NCI-H774 (cell line): ENCODE measurements around the gene COPE.
"Not testable (repeated sequence)": the region's sequence is repeated elsewhere in the genome, so short reads cannot be mapped to it uniquely, and the experiment has no call there.

Source experiments
- DNase-seq: peaks from one replicate; lab custom pipeline; 2025; lab: John Stamatoyannopoulos, UW

COPE gene

DNA sequence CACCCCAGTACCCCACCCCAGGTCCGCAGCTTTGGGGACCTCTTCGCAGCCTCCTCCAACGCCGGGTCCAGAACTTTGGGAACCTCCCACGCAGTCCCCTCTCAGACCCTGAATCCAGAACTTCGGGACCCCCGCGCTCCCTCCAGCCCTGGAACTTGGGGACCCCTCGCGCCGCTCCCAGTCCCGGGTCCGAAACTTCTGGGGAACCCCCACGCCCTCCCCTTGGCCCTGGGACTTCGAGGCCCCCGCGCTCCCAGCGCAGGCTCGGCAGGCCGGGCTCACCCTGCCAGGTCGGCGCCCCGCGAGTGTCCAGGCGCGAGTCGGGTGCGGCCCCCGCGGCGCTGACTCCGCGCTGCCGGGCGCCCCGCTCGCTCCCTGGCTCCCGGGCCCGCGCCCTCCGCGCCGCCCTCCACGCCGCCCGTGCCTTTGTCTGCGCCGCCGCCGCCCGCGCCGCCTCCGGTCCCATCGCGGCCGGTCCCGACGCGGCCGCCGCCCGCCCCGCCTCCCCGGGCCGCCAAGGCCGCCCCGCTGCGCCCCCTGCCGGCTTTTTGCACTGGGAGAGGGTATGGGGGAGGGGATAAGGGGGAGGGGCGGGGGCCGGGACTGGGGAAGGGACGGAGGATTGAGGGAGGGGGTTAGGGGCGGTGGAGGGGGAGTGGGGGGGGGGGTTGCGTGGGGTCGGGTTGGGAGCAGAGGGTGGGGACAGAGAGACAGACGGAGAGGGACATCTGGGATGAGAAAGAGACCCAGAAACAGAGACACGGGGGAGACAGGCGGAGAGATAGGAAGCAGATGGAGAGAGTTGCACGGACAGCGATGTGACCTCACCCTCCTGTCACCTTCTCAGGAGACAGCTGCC lies 21.8 kb upstream of the COPE start, which contains the start of gene HOMER3:
HOMER3 (minus strand) TSS at position 449 of the 859 bp plus-strand sequence. CDS start 2,235 bp downstream, outside the sequence.
- peak; percentile 26 for DNase-seq

DNA sequence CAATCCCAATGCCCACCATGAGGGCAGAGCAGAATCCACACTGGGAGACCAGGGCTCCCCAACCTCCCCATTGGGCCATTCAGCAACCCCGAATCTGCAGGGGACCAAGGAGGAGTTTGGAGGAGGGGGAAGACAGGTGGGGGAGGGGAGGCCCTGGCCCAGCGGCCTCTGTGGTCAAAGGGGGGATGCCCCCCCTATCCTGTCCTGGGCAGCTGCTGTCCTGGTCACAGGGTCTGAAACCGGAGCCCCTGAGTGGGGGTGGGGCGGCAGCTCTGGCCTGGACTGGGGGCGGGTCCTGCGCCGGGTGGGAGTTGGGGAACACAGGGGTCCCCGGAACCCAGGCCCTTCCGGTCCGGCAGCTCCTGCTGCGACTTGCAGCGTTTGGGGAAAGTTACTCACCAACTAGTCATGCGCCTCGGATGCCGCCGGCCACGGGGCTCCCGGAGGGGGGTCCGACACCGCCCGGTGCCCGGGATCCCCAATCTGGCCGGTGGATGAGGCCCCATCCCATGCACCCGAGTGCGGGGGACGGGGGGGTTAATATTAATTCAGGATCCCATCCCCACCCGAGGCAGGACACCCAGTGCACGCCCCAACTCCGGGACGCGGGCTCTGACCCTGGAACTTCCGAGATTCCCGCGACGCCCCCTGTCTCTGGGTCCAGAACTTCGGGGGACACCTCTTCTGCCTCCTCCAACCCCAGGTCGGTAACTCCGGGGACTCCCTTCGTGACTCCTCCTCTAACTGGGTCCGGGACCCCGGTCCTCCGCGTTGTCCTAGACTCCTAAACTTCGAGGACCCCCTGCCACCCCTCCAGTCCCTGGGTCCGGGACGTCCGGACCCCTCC lies 21.0 kb upstream of the COPE start:
- no peak for DNase-seq

DNA sequence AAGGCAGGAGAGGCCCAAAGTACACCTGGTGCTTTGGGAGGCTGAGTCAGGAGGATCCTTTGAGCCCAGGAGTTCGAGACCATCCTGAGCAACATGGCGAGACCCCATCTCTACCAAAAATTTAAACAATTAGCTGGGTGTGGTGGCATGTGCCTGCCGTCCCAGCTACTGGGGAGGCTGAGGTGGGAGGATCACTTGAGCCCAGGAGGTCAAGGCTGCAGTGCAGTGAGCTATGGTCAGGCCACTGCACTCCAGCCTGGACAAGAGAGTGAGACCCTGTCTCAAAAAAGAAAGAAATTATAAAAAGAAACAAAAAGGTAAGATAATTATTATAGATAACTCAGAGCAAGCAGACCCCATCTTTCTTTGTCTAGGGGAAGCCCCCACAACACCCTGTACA lies 20.0 kb upstream of the COPE start:
- DNase-seq: no peak

DNA sequence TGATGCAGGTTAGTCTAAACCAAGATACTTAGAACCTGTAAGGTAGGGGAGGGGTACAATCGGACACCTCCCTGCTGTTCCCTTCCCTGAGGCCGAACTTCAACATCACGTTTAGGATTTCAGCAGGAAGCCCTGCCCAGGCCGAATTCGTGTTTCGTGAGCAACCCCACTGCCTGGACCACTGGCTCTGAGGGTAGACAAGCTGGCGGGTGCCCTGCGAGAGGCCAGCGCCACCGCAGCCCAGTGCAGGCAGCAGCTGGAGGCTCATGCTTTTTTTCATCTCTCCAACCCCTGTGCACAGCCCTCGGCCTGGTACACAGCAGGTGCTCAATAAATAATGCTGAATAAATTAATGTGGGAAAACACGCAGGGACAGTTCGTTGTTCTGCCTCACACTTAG lies 14.1 kb upstream of the COPE start:
- no peak for DNase-seq

DNA sequence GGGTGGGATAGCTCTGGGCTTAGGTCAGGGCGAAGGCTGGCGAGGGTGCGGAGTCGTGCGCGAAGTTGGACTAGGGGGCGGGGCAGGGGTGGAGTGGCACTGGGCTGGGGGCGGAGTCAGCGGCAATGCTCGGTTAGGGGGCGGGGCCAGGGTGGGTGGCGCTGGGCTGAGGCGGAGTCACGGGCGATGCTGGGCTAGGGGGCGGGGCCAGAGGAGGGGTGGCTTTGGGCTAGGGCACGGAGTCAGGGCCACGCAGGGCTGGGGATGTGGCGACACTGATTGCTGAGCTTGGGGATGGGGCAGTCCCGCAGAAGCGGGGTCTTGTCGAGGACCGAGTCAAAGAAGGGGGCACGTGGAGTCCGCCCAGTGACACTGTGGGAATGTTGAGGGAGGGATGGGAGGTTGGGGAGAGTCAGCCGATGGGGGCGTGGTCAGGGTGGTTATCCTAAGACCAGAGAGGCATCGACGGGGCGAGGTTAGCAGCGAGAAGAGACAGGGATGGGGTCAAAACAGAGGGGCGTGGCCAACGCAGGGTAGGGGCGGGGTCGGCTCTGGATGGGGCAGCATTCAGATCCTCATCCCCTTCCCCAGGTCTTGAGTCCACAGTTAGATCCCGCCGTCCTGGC lies 13.1 kb upstream of the COPE start:
- DNase-seq: no peak

DNA sequence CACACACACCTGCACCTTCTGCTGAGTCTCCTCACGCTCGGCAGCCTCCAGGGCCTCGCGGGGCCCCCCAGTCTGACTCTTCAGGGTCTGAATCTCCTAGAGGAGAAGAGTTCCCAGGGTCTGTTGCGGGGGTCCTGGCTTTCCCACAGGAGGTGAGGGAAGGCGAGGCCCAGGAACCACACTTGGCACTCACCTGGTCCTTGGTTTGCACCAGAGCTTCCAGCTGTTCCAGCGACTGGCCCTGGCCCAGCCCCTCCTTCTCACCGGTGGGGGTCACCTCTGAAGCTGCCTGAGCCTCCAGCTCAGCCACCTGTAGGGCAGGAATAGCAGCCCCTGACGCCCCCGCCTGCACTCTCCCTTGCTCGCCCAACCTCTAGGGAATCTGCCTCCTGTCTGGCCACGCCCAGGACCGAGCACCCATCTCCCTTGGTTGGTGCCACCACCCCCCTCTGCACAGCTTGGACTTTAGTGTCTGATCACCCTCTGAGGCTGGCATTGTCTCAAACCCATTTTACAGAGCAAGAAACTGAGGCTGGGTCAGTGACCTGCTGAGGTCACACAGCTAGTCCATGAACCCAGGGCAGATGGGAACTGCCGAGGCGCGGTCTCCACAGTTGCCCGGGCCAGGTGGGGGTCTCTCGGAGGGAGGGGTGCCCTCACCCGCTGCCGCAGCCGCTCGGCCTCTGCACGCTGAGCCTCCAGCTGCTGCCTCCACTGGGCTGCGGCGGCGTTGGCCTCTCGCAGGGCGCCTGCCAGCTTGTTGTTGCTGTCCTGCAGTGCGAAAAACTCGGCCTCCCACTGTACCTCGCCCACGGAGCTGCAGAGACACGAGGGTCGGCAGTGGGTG lies 12.4 kb upstream of the COPE start:
- DNase-seq: no peak

DNA sequence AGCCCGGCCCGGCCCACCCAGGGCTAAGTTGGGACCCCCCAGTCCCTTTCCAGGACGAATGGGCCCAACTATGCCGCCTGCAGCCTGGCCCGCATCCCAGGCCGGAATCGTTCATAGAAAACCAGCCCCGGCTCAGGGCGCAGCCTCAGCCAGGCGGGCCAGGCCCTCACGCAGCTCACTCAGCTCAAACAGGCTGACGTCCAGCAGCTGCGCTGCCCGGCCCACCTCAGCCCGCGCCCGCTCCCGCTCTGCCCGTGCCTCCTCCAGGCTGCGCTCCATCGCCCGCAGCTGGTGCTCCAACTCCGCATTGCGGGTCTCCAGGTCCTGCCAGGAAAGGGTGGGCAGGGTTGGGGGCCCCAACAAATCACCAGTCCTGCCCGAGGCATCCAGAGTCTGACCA lies 10.1 kb upstream of the COPE start:
- DNase-seq: no peak

DNA sequence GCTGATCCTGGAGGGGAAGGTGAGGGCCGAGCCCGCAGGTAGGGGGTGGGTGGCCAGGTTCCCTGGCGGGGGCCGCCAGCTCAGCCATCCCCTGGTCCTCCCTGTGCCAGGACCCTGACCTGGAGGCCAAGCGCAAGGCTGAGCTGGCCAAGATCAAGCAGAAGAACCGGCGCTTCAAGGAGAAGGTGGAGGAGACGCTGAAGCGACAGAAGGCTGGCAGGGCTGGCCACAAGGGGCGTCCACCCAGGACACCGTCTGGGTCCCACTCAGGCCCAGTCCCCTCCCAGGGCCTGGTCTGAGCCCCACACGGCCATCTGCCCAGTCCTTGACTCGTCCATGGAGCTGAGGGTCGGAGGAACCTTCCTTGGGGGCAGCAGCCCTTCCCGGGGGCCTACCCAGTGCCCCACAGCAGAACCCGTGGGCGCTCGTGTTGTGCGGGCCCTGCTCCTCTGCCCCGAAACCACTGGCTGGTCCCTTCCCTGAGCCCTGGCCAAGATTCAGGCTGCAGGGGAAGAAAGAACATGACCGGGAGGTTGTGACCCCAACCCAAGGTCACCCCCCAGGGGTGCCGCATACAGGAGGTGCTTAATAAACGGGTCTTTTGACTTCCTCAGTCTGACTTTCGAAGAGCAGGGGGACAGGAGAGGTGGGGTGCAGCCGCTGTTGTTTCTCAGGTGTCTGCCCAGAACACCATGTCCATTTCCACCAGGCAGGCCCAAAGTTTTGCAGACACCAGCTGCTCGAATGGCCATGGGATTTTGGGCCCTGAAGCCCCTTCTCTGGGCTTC lies 9.0 kb upstream of the COPE start:
- no peak for DNase-seq

DNA sequence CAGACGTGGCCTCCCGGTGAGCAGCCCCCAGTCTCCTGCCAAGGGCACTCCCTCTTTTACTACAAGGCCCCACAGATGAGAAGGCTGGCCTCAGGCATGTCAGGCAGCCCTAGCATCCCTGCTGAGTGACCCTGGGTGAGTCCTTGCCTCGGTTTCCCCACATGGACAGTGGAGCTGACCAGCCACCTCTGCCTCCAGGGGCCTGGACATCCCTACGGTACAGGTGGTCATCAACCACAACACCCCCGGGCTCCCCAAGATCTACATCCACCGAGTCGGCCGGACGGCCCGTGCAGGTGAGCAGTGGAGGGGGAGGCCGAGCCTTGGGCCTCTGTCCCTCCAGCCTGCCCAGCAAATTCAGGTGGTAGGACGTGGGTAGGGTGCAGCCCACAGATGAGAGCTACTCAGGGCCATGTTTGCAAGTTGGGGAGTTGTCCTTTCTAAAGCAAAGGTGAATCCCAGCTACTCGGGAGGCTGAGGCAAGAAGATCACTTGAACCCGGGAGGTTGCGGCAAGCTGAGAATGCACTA lies 5.6 kb upstream of the COPE start:
- DNase-seq: no peak

- no peak for DNase-seq
Observed at GRCh38 chr19:18922228-18922985, 3.2 kb upstream of the COPE start.

DNA sequence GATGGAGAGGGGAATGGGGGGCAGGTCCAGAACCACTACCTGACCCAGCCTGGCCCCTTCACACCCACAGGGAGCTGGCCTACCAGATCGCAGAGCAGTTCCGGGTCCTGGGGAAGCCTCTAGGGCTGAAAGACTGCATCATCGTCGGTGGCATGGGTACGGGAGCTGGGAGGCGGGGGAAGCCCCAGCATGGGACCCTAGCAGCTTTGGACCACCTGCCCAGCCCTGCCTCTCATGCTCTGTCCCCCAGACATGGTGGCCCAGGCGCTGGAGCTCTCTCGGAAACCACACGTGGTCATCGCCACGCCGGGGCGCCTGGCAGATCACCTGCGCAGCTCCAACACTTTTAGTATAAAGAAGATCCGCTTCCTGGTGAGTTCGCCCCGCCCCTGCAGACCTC lies 2.4 kb upstream of the COPE start:
- DNase-seq: no peak

GRCh38 chr19:18920400-18920799 lies 1.2 kb upstream of the COPE start:
- no peak for DNase-seq

- no peak for DNase-seq
Observed at GRCh38 chr19:18919900-18920214, 670 bp upstream of the COPE start.

- DNase-seq: not testable (repeated sequence)
Observed at GRCh38 chr19:18917593-18917992, 1.6 kb downstream of the COPE start.

DNA sequence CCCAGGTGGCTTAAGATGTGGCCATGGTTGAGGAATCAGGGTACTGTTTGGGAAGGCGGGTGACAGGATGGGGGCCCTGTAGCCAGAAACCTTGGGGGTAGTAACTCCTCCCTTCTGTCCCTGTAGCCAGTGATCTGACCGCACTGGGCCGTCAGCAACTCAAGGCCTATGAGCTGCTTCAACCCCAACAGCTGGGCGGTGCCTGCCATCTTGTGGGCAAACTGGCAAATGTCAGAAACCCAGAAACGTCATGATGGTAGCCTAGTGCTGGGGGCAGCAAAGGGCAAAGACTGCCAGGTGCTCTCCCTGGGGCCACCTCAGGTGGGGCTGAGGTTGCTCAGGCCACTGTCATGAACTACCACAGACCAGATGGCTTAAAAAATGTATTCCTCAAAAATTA lies 3.5 kb downstream of the COPE start:
- no peak for DNase-seq

GRCh38 chr19:18913466-18913865 lies 5.7 kb downstream of the COPE start:
- DNase-seq: no peak

DNA sequence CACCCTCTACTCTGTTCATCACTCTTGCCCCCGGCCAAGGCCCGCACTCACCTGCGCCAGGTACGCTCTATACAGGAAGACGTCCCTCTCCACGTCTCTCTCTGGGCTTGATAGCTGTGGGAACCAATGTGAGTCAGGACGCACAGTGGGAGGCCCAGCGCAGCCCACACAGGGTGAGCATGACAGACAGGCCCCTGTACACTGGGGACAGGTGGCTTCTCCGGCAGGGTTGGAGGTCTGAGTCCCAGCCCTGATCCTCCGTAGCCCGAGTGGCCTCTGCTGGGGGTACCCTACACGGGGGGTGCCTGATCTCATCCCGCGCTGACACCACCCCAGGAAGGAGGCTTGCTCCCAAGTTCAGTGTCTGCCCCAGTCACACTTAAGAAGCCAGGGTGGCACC lies 6.3 kb downstream of the COPE start:
- DNase-seq: no peak

DNA sequence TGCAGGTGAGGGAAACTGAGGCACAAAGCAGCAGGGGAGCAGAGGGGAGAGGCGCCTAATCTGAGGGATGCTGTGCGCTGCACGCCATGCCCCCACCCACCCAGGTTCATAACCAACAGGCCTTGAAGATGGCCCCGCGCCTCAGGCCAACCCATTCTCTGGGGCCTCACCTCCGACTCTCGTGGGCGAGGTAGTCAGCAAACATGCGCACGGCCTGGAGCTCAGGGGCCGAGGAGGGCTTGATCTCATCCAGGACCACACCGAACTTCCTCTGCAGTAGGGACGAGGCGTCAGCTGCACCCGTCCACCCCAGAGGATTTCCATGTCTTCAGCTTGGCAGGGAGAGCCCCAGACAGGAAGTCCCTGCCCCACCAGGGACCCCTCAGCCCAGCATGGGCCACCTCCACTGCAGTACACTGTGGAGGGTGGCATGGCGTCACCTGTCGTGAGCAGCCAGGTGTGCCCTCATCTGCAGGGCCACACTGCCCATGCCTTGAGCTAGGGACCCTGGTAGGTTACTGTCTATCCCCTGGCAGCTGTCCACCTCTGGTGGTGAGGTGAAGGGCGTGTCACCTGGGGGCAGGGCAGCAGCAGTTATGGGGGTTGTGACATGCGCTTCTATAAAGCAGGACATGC lies 8.3 kb downstream of the COPE start:
- DNase-seq: no peak

DNA sequence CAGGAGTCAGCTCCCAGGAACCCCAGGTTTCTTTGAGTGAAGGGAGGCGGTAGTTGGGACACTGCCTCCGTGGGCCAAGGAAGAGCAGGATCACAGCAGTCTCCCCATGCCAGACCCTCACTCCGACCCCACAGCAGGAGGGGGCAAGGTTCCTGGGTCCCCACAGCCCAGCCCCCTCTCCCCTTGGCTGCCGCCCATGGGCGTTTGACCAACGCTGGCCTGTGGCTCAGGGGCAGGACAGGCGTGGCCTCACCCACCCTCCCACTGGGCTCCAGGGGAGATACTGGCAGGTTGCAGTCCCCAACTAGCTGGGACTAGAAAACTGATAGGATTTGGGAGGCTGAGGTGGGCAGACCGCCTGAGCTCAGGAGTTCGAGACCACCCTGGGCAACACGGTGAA lies 9.2 kb downstream of the COPE start:
- DNase-seq: no peak
